GM18511 (cell line): ENCODE results near the gene CNTNAP2.
"Not testable (repeated sequence)": the region's sequence is repeated elsewhere in the genome, so short reads cannot be mapped to it uniquely, and the experiment has no call there.

Experiments used
- ATAC-seq: cut with Tn5 transposase; IDR thresholded peaks from one replicate; pipeline ENCODE4 v1.9.1; 2021; ENCODE audit warnings: mild to moderate bottlenecking, moderate library complexity; ENCODE audit not compliant: unreplicated experiment

CNTNAP2 gene

GRCh38 chr7:147664541-147664940 is 1547.9 kb downstream of the CNTNAP2 start:
- ATAC-seq, result no peak

GRCh38 chr7:147670759-147671158 is 1554.2 kb downstream of the CNTNAP2 start:
- ATAC-seq, result no peak

- no peak for ATAC-seq
These were observed 1558.1 kb downstream of the CNTNAP2 start for GRCh38 chr7:147674705-147675104.

GRCh38 chr7:147678943-147679342 is 1562.3 kb downstream of the CNTNAP2 start:
- ATAC-seq, result no peak

GRCh38 chr7:147681530-147681929 is 1564.9 kb downstream of the CNTNAP2 start:
- no peak for ATAC-seq

- no peak for ATAC-seq
These were observed 1584.1 kb downstream of the CNTNAP2 start for GRCh38 chr7:147700702-147701101.

- ATAC-seq, result no peak
These were observed 1591.3 kb downstream of the CNTNAP2 start for GRCh38 chr7:147707926-147708325.

GRCh38 chr7:147708871-147709270 is 1592.3 kb downstream of the CNTNAP2 start:
- no peak for ATAC-seq

- no peak for ATAC-seq
These were observed 1594.8 kb downstream of the CNTNAP2 start for GRCh38 chr7:147711447-147711846.

GRCh38 chr7:147721962-147722830 is 1605.6 kb downstream of the CNTNAP2 start:
- no peak for ATAC-seq

GRCh38 chr7:147723536-147723935 is 1606.9 kb downstream of the CNTNAP2 start:
- no peak for ATAC-seq

GRCh38 chr7:147731311-147731710 is 1614.7 kb downstream of the CNTNAP2 start:
- no peak for ATAC-seq

GRCh38 chr7:147737559-147738214 is 1621.1 kb downstream of the CNTNAP2 start:
- ATAC-seq, result not testable (repeated sequence)

GRCh38 chr7:147742301-147742700 is 1625.7 kb downstream of the CNTNAP2 start:
- ATAC-seq, result no peak

GRCh38 chr7:147756300-147756699 is 1639.7 kb downstream of the CNTNAP2 start:
- ATAC-seq, result no peak

- ATAC-seq, result no peak
These were observed 1642.8 kb downstream of the CNTNAP2 start for GRCh38 chr7:147759327-147759943.

- ATAC-seq, result no peak
These were observed 1648.7 kb downstream of the CNTNAP2 start for GRCh38 chr7:147765301-147765700.

- ATAC-seq, result no peak
These were observed 1654.7 kb downstream of the CNTNAP2 start for GRCh38 chr7:147771344-147771743.

- ATAC-seq, result no peak
These were observed 1657.9 kb downstream of the CNTNAP2 start for GRCh38 chr7:147774461-147774860.

GRCh38 chr7:147775516-147776284 is 1659.1 kb downstream of the CNTNAP2 start:
- no peak for ATAC-seq

- ATAC-seq, result no peak
These were observed 1660.7 kb downstream of the CNTNAP2 start for GRCh38 chr7:147777309-147777708.
